GM18507 (cell line): ENCODE measurements around the gene SYNGR1.

ENCODE experiments used
- DNase-seq: peaks from one replicate; pipeline ENCODE4 v3.0.0; 2011; ENCODE audit warnings: low read depth; ENCODE audit not compliant: insufficient read length; ENCODE audit errors: extremely low spot score
- FAIRE-seq: peaks from 2 replicates; lab custom pipeline; 2011; peaks lifted over from hg19 to GRCh38; lab: Jason Lieb, UNC

The SYNGR1 gene

DNA sequence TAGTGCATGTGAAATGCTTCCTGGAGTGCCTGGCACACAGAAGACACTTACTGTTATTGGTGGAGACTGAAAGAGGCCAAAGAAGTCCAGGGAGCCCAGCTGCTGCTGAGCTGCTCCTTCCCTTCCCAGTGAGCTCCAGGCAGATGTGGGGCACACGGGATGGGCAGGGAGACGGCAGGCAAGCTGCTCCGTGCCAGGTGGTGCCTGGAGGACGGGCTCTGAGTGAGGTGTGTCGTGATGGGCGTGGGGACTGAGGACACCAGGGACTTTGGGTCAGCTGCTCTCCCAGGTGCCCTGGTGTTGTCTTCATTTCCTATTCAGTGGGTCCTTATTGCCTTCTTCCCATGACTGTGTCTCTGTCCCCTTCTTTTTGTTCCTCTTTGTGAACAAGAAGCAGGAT is 69.3 kb downstream of the SYNGR1 start:
- no peak for FAIRE-seq
- DNase-seq: no peak

DNA sequence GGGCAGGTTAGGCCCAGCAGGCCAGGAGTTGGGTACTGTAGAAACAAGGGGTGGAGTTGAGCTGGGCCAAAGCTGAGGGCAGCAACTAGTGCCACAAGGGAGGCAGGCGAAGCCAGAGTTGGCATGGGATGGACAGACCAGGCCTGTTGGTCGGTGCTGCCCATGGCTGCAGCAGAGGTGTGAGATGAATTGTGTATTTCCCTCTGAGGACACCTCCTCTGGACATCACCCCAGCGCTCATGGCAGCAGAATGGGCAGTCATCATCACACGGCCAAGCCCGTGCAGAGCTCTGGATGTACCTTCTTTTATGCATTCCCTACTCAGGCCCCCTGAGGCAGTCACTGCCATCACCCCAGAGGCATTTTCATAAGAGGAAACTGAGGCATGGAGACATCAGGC is 70.1 kb downstream of the SYNGR1 start:
- no peak for FAIRE-seq
- no peak for DNase-seq

DNA sequence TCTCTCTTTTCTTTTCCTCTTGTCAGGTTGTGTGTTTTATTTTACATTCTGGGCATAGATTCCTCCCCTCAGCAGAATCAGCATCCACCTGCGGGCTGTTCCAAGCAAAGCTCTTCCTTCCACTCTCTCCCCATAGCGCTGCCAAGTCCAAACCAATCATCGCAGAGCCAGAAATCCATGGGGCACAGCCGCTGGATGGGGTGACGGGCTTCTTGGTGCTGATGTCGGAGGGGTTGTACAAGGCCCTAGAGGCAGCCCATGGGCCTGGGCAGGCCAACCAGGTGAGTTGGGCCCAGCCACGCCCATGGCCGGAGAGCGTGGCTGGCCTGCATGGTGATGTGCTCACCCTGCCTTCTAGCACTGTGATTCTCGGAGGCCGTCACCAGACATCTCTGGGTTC is 71.9 kb downstream of the SYNGR1 start:
- DNase-seq: no peak
- FAIRE-seq: no peak

DNA sequence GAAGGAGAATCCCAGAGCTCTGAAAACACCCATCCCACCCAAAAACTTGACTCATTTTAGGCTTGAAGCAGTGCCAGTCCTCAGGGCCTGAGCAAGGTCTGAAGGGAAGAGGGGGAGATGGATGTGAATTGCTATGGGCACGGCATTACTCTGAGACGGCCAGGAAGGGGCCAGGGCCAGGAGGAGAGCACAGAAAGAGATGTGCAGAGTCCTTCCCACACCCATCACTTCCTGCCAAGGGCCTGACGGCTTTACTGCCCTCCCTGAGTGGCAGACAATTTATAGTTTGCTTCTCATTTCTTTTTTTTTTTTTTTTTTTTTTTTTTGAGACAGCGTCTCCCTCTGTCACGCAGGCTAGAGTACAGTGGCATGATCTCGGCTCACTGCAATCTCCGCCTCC is 72.3 kb downstream of the SYNGR1 start:
- no peak for DNase-seq
- no peak for FAIRE-seq

DNA sequence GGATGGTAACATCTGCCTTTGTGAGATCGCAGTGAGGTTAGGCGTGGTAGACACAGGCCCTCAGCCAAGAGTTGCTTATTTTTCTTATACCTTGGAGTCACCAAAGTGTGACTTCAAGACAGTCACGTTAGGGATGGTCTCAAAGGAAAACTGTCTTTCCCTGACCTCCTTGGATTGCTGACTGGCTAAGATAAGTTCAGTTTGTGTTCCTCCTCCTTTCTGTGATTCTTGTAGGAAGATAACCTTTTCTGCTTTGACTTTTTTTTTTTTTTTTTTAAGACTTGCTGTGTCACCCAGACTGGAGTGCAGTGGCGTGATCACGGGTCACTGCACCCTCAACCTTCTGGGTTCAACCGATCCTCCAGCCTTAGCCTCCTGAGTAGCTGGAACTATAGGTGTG is 72.9 kb downstream of the SYNGR1 start:
- no peak for FAIRE-seq
- DNase-seq: no peak

DNA sequence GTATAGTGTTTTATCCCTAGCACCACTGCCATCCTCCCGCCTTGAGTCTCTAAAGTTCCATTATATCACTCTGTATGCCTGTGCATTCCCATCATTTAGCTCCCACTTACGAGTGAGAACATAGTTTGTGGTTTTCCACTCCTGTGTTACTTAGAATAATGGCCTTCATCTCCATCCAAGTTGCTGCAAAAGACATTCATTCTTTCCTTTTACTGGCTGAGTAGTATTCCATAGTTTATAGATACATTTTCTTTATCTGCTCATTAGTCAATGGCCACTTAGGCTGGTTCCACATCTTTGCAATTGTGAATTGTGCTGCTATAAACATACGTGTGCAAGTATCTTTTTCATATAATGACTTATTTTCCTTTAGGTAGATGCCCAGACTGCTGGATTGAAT is 74.2 kb downstream of the SYNGR1 start:
- FAIRE-seq: no peak
- DNase-seq: no peak

DNA sequence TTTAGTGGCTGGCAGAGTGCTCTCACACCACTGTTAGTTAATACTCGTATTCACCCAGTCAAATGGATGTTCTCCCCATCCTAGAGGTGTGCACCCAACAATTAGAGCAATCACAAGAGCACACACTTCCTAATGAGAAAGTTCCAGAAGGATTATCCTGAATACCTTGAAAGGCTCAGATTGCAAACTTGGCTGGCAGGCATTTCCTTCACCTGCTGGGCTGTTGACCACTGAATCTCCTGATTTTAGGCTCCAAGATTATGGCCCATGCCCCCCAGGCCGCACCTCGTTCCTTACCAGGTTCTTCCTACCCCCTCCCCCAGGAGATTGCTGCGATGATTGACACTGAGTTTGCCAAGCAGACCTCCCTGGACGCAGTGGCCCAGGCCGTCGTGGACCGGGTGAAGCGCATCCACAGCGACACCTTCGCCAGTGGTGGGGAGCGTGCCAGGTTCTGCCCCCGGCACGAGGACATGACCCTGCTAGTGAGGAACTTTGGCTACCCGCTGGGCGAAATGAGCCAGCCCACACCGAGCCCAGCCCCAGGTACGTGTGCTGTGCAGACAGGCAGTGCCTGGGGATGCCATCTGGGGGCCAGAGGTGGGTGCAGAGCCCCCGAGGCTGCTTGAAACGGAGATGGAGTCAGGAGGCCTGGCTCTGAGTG is 76.7 kb downstream of the SYNGR1 start:
- DNase-seq (no peak), FAIRE-seq (no peak)

DNA sequence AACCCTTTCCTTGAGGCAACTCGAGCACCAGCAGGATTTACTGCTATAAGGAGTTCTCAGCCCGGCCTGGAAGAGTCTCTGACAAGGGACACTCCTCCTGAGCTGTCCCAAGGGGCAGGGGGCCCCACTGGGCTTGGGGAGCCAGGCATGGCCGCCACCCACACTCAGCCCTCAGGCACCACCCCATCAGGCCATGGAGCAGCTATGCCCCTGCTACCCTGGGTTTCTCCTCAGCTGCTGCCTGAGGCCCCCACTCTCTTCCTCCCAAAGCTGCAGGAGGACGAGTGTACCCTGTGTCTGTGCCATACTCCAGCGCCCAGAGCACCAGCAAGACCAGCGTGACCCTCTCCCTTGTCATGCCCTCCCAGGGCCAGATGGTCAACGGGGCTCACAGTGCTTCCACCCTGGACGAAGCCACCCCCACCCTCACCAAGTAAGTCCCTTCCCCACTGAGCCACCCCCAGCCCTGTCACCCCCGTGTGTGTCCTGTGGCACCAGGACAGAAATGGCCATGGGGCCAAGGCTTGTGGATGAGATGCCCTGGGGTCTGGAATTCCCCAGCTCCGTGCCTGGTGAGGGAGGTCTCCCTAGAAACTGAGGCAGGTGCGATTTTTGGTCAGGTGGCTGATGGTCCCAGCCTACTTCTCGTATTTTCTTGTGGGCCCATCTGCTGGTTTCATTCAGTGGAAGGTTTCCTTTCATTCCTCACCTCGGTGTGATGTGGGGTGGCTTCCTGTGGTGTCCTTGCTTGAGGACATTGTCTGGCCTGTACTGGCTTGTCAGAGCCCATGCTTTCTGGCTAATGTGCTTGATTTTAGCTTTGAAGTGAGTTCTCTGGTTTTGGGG is 78.2 kb downstream of the SYNGR1 start:
- no peak for FAIRE-seq
- no peak for DNase-seq

DNA sequence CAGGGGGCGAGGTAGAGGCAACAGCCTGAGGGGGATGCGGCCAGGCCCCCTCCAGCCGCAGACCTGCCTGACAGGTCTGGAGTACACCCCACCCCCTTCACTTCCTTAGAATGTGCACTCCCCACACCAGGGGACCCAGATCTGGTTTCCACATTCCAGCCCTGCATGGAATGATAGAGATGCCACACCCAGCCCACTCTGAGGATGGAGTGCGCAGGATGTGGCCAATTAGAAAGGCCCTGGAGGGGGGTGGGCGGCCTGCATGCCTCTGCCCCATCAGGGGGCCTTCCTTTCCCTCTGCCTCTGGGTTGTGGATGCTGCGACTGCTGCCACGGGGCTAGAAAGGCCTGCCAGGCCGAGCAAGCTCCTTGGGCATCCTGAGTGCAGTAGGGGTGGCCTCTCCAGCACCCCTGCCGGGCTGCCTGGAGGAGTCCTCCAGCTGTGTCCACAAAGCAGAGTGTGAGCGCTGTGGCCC is 78.8 kb downstream of the SYNGR1 start:
- DNase-seq (no peak), FAIRE-seq (no peak)

DNA sequence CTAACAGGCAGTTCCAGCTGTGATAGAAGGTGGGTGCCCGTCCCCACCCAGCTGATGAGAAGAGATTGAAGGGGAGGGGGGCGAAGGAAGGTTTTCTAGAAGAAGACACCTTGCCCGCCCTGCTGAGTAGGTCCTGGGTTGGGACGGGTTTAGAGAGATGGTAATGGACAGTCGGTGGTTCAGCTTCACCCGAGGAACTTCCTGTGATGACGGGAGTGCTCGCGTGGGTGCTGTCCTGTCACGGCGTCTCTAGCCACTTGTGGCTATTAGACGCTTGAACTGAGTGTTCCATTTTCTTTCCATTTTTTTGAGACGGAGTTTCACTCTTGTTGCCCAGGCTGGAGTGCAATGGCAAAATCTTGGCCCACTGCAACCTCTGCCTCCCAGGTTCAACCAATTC is 79.4 kb downstream of the SYNGR1 start:
- DNase-seq: no peak
- FAIRE-seq: no peak

DNA sequence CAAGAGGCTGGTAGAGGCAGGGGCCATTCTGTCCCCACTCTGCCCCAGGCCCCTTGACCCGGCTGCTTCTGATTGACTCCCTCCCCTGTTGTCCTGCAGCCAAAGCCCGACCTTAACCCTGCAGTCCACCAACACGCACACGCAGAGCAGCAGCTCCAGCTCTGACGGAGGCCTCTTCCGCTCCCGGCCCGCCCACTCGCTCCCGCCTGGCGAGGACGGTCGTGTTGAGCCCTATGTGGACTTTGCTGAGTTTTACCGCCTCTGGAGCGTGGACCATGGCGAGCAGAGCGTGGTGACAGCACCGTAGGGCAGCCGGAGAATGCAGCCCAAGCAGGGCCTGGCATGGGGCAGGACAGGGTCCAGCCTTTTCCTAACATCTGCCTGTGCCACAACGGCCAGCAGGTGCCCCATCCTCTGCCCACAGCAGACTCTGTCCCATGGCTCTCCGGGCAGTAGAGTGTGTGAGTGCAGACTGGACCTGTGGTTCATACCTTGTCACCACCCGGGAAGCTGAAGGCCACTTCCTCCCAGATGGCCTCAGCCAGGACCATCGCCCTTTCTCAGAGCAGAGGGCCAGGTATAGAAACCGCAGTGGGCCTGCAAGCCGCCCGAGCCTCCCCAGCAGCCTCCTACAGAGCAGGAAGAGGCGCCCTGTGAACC is 80.3 kb downstream of the SYNGR1 start:
- DNase-seq (no peak), FAIRE-seq (no peak)

DNA sequence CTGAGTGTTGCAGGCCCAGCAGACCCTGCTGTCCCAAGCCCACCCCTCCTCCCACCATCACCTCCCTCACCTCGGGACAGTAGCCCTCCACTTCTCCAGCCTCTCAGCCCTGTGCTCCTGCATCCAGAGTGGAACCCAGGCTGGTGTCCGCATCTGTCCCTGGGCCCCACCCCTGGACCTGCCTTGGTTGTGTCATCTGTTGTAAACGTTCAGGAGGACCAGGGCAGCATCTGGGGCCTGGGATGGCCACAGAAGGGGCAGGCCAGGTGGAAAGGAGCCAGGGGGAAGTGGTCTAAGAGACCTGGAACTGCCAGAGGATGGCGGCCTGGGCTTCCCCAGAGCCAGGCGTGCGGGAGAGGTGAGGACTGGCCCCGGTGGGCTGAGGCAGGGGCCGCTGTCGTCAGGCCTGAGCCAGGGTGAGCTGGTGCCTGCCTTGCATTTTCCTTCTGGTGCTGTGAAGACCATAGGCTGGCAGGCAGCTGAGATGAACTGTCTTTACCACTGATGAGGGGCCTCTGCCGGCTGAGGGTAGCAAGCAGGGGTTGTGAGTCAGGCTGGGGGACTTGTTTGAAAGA is 80.9 kb downstream of the SYNGR1 start:
- no peak for DNase-seq
- FAIRE-seq: no peak

DNA sequence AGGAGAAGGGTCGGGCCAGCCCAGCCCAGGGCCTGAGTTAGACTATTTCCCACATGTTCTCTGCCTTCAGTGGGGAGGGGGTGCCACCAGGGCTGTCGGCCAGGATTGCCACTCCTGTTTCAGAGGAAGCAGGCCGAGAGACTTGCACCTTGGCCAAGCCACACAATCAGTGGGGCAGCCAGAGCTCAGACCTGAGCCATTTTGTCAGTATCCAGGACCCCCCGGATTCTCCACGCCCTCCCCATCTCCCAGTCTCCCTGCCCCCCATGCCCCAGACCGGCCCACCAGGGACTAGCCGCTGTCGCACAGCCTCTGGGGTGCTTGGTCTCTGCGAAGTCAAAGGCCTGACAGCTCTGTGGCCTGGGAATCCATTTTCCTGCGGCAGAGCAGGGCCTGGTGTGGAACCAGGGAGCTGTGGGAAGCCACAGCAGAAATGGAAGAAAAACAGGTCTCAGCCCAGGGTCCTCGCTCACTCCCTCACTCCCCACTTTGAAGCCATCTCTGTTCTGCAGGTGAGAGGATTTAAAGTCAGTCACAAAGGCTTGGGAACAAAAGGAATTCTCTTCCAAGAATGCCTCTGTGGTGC is 81.5 kb downstream of the SYNGR1 start:
- DNase-seq (no peak), FAIRE-seq (no peak)

DNA sequence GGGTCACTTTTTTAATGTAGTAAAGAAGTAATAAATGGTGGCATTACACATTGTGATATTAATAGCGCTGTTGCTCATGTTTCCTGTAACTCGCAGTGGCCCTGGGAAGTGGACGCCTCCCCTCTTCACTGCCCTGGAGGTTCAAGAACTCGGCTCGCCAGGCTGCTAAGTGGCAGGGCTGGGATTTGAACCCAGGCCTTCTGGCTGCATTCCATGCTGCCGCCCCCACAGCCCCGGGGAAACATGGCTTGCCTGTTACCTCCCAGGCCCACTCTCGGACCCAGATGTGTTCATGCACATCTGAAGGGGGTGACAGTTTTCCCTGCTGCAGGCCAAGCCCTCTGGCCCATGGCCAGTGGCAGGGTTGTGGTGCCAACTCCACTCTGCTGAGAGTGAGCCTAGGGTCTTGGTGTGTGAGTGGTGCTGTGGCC is 82.0 kb downstream of the SYNGR1 start:
- FAIRE-seq: no peak
- no peak for DNase-seq

DNA sequence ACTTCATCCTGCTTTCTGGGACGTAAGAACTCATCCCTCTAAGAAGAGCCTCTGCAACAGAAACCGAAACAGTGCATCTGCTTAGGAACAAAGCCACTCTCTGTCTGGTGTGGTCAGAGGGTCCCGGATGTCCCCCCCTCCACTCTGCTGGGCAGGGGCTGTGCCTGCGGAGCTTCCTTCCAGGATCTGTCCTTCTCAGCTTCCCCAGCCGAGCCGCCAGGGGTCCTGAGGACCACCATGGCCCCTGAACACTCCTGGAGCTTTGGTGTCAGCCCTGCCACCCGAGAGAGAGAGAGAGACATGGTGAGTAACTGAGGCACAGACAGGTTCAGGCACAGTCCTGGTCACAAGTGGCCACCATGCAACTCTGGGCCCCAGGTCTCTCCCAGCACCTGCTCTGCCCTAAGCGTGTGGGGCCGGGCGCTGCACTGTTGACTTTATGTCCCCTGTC is 82.6 kb downstream of the SYNGR1 start:
- FAIRE-seq: no peak
- no peak for DNase-seq

DNA sequence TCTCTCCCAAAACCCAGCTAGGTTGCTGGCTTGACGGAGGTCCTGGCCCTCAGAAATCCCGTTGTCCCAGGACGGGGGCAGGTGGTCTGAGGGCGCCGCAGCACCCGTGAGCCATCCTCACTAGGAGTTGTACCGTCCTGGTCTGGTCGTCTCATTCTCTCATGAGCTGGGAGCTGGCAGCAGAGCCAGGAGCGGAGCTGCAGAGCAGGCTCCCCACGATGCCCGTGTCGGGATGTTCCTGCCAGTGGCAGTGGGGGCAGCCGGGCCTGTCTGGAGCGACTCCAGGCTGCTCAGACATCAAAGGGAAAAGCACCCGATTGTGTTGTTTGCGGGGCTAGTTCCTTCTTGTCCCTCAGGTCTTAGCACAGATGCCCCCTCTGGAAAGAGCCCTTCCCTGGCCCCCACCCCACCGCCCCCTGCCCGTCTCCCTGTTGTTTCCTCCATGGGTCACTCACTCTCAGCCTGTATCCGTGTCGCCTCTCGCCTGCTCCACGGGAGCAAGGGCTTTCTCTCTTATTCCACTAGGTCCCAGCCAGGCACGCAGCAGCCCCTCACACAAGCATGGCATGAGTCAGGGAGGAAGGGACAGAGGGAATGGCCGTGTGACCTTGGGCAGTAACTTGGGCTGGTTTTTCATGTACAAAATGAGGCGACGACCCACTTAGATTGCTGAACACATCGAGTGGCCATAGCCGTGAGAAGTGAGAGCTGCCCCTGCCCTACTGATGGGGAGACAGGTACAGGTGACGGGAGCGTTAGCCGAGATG is 83.9 kb downstream of the SYNGR1 start:
- DNase-seq (no peak), FAIRE-seq (no peak)

DNA sequence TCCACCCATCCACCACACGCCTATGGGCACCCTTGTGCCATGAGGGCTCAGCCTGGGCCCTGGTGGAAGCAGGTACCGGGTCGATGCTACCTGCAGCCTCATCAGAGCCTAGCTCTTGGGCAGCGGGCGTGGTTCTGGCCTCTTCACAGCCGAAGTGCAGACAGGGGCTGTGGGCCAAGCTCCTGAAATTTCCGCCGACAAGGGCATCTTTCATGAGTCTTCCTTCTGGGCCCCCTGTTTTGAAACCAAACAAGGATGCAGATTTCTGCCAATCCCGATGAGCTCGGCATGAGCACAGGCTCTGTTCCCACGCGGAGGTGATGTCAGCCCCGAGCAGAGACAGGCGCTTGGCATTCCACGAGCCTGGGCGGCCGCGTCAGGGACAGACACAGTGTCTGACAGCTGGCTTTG is 84.5 kb downstream of the SYNGR1 start:
- no peak for DNase-seq
- no peak for FAIRE-seq

DNA sequence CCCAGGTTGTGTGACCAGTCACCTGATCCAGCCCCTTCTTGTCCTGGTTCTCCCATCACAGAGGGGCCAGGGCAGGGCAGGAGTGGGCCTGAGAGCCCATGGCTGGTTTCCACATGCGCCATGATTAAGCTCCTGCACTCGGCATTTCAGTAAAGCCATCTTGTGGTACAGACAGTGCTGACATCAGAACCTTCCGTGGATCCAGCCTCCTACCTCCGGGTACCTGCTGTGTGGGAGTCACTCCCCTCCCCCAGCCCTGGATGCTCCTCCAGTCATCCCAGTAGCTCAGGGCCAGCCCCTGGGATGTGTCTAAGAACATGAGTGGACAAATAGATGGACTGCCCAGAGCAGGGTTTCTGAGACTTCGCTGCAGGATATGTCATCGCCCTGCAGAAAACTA is 84.9 kb downstream of the SYNGR1 start:
- FAIRE-seq: no peak

More for the DNA sequence above, 84.9 kb downstream of the SYNGR1 start:
- DNase-seq: no peak
